B cell (primary cell): ENCODE results near the gene CFAP65.

Source experiments
- CTCF ChIP-seq: fragments of 200-600 bp; IDR thresholded peaks from one replicate; pipeline ENCODE4 v1.8.0; 2022; ENCODE audit warnings: antibody characterized with exemption, mild to moderate bottlenecking
- EZH2 ChIP-seq: IDR thresholded peaks from 2 replicates; pipeline ENCODE4 v1.6.1; 2012; ENCODE audit warnings: borderline replicate concordance, low read depth, mild to moderate bottlenecking, moderate library complexity, low read length; ENCODE audit not compliant: insufficient read depth, poor library complexity, severe bottlenecking

- TF ChIP-seq CTCF (no peak), EZH2 (no peak)
Observed at GRCh38 chr2:219031005-219031738, 10.1 kb downstream of the CFAP65 start.
